ENCODE data around the gene COL6A2.

COL6A2 gene

GRCh38 chr21:46097336-46098293 lies at the start of gene COL6A2:
TSS of gene COL6A2 (plus strand) at chr21:46098112.
- peak within 1 kb of the TSS; percentile 75 to 82 for H3K4me3 ChIP-seq (replicated peaks in 1 of 2; ENCODE audit: low read depth in 2 of 2, low read length in 2 of 2)
- TF ChIP-seq CTCF (IDR thresholded peaks at IDR 0.05; ENCODE audit: low read depth, low read length) = no peak
- DNase-seq (ENCODE audit: low read depth in 2 of 2) = peak; percentile 58 to 76

GRCh38 chr21:46048926-46049889 lies 48.7 kb upstream of the COL6A2 start:
- no peak for TF ChIP-seq CTCF (IDR thresholded peaks at IDR 0.05; ENCODE audit: low read depth, low read length)
- DNase-seq (ENCODE audit: low read depth in 2 of 2) = peak; percentile 100
- no peak overlapping the region for H3K4me3 ChIP-seq (replicated peaks in 1 of 2; ENCODE audit: low read depth in 2 of 2, low read length in 2 of 2)

- H3K4me3 ChIP-seq (replicated peaks in 1 of 2; ENCODE audit: low read depth in 2 of 2, low read length in 2 of 2) = no peak overlapping the region
- TF ChIP-seq CTCF (IDR thresholded peaks at IDR 0.05; ENCODE audit: low read depth, low read length) = no peak
These were observed 47.8 kb upstream of the COL6A2 start for GRCh38 chr21:46049890-46050667.

GRCh38 chr21:46050668-46051378 lies 47.1 kb upstream of the COL6A2 start:
- no peak for DNase-seq (ENCODE audit: low read depth in 2 of 2)
- TF ChIP-seq CTCF (IDR thresholded peaks at IDR 0.05; ENCODE audit: low read depth, low read length) = no peak
- no peak overlapping the region for H3K4me3 ChIP-seq (replicated peaks in 1 of 2; ENCODE audit: low read depth in 2 of 2, low read length in 2 of 2)

More at GRCh38 chr21:46049890-46050667, 47.8 kb upstream of the COL6A2 start:
- DNase-seq (ENCODE audit: low read depth in 2 of 2) = no peak

GRCh38 chr21:46051379-46051770 lies 46.5 kb upstream of the COL6A2 start:
- DNase-seq (ENCODE audit: low read depth in 2 of 2) = no peak
- no peak for TF ChIP-seq CTCF (IDR thresholded peaks at IDR 0.05; ENCODE audit: low read depth, low read length)
- H3K4me3 ChIP-seq (replicated peaks in 1 of 2; ENCODE audit: low read depth in 2 of 2, low read length in 2 of 2) = no peak overlapping the region

All from cardiac fibroblast (primary cell).